Suprapubic skin (tissue), 4 donors: ENCODE results near the gene RING1.

ENCODE experiments used
- CTCF ChIP-seq, 2 donors: fragments of 200-600 bp in 1 of 2; fragments of 450-650 bp in 1 of 2; sonication (generic) in 1 of 2; IDR thresholded peaks; one replicate each; pipeline ENCODE4 v1.5.1; 2016 to 2019; ENCODE audit warnings: antibody characterized with exemption in 2 of 2, mild to moderate bottlenecking in 1 of 2, moderate library complexity in 1 of 2
- EP300 ChIP-seq: sonication (generic); formaldehyde crosslinking; IDR thresholded peaks from one replicate; pipeline ENCODE4 v1.6.1; 2017; ENCODE audit warnings: antibody characterized with exemption
- POLR2A ChIP-seq, 2 donors: fragments of 450-650 bp; IDR thresholded peaks; one replicate each; pipeline ENCODE4 v1.6.1; 2017; ENCODE audit warnings: antibody characterized with exemption in 2 of 2, mild to moderate bottlenecking in 2 of 2, moderate library complexity in 2 of 2
- POLR2AphosphoS5 ChIP-seq, 3 donors: sonication (generic); formaldehyde crosslinking; IDR thresholded peaks; one replicate each; pipeline ENCODE4 v1.6.1; 2017; ENCODE audit warnings: antibody characterized with exemption in 3 of 3

DNA sequence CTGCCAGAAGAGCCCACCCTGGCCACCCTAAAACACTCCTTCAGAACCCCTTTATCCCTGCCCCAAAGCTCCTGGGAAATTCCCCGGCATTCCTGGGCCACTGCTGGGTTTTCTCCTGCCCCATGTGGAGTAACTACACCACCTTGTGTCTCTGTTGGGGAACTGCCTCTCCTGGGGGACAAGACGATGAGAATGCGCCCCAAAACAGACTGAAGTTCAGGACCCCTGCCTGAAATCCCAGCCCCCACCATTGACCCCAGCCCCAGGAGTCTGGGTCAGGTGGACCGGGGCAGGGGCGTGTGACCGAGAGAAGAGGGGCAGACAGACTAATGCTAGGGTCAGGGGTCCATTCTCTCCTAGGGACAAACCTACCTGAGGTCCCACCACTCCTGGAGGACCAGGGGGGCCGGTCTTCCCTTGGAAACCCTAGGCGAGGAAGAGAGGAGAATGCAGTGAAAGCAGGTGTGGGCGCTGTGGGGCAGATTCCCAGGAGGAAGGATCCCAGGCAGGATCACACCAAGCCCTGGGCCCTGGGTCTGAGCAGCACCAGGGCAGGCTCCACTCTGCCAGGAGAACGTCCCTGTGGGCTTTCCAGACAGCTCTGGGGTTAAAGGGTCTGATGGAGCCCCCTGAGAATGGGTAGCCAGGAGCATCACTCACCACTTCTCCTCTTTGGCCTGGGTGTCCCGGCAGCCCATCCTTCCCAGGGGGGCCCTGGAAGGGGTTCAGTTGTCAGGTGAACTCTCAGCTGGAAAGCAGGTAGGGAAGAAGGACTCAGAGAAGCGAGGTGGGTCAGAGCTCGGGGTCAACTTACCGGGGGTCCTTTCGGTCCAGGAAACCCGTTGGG is 35.4 kb upstream of the RING1 start:
- TF ChIP-seq CTCF (IDR thresholded peaks at IDR 0.05) (peak; percentile 40 to 62), POLR2A (IDR thresholded peaks at IDR 0.05) (no peak), EP300 (no peak), POLR2AphosphoS5 (IDR thresholded peaks at IDR 0.05) (no peak)
